NCI-H1105 treated with DMSO at 0.1 percent for 48 hours (cell line): ENCODE data around the gene PTPRT.

ENCODE experiments used
- DNase-seq: peaks from one replicate; lab custom pipeline; 2025; lab: John Stamatoyannopoulos, UW

Gene PTPRT

DNA sequence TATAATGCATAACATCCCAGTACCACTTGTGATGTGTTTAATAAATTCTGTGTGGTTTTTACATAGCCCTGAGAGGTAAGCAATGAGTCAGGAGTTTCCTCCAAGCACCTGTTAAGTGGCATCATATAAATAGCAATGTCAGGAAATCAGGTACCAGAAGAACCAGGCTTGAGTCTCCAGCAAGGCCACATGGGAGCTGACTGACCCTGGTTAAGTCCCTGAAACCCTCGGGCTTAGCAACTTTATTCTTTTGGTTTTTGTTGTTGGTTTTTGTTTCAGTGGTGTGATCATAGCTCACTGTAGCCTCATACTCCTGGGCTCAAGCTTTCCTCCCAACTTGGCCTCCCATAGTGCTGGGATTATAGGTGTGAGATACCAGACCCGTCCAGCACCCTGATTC lies 70.0 kb downstream of the PTPRT start:
- DNase-seq: no peak

- no peak for DNase-seq
Measured at GRCh38 chr20:43102394-43102793, 87.3 kb downstream of the PTPRT start.

GRCh38 chr20:43096931-43097260 lies 92.8 kb downstream of the PTPRT start:
- DNase-seq: no peak

DNA sequence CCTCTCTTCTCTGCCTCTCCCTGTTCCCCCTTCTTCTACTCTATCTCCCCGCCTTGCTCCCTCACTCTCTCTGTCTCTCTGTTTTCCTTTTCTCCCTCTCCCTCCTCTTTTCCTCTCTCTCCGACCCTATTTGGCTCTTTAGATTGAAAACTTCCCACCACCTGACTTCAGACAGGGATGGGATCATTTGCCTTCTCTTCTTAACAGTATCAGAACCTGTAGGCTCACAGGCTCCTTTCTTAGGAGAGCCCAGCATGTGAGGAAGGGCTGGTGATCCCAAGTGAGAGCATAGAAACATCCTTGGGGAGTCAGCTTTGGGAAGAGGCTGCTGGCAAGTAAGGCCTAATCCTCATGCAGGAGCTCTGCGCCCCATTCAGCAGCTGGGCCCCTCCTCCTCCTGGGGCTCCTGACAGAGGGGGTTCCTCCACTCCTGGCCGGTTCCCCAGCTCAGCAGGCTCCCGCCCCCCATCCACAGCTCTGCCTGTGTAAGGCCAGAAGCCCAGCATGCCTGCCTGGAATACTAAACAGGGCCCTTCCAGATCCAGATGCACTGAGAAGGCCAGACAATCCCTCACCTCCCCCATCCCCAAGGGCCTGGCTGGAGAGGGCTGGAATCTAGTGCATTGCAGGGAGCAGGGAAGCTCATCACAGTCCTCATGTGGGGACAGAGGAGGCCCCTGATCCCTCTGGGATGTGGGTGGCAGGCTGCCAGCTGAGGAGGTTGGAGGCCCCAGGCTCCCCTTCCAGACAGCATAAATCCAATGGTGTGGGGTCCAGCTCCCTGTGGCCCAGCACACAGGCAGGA lies 93.4 kb downstream of the PTPRT start:
- no peak for DNase-seq

DNA sequence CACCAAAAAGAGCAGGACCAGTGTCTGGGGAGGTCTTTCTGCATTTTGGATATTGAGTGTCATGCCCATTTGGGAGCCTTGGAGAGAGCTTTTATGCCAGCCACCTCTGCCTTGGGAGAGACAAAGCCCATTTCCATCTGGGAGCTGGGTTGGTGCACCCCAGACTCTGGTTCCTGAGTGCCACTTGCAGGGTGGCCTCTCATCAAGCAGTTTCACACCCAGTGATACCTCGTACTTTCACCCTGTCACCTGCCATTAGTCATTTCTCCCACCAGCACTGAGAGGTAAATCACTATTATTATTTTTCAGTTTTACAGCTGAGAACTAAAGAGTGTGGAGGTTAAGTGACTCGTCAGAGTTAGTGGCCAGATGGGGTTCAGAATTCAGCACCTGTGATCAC lies 94.7 kb downstream of the PTPRT start:
- DNase-seq: no peak

DNA sequence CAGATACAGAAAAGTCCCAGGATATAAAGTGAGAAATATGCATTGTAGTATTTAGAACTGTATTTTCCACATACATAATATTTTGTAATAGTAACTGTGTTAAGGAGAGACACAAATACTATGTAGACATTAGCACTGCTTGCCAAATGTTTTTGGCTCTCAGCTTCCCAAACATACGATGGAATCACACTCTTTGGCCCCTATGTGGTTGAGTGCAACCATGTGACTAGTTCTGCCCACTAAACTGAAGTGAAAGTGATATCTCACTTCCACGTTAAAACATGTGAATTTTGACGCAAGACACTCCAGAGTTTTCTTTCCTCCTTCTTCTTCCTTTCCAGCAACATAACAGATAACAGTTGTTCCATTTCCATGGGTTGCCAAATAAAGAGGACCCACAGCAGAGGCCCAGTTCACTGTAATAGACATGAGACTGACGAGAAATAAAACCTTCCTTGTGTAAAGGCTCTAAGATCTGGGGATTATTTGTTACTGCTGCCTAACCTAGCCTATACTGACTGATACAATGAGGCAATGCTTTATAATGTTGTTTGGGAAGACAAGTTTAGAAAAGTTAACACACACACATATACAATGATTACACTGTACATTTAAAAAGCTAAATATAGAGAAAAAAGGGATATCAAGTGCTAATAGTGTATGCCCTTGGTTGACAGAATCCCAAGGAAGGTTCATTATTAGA lies 97.2 kb downstream of the PTPRT start:
- DNase-seq: no peak

GRCh38 chr20:43068482-43068881 lies 121.2 kb downstream of the PTPRT start:
- DNase-seq: no peak

- DNase-seq: no peak
Measured at GRCh38 chr20:43066125-43066524, 123.6 kb downstream of the PTPRT start.

DNA sequence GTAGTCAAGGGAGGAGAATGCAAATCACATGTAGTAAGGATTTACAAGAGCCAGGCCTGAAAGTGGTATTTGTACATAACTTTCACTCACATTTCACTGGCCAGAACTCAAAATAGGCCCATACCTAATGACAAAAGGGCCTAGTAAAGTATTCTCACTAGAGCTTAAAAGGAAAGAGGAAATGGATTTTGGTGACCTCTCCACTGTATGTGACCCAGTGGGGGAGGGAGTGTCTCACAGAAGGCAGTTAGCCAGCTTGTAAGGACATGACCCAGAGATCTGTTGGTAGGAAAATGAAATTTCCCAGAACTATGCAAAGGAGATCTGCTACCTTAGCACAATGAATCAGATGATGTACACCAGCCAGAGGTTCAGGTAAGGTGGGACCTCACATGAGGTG lies 124.4 kb downstream of the PTPRT start:
- no peak for DNase-seq

GRCh38 chr20:43058077-43058476 lies 131.6 kb downstream of the PTPRT start:
- DNase-seq: no peak

DNA sequence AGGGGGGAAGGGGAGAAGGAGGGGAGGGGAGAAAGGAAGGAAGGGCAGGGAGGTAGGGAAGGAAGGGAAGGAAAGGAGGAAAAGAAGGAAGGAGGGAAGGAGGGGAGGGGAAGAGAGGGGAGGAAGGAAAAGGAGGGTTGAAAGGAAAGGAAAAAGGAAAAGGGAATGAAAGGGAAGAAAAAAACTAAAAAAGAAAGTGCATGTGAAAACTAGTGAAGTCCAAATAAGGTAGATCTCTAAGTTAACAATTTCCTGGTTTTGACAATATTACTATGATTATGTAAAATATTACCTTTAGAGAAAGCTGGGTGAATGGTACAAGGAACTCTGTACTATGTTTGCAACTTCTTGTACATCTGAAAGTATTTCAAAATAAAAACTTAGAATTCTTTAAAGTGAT lies 132.4 kb downstream of the PTPRT start:
- no peak for DNase-seq

- DNase-seq: no peak
Measured at GRCh38 chr20:43055181-43055884, 134.4 kb downstream of the PTPRT start.

DNA sequence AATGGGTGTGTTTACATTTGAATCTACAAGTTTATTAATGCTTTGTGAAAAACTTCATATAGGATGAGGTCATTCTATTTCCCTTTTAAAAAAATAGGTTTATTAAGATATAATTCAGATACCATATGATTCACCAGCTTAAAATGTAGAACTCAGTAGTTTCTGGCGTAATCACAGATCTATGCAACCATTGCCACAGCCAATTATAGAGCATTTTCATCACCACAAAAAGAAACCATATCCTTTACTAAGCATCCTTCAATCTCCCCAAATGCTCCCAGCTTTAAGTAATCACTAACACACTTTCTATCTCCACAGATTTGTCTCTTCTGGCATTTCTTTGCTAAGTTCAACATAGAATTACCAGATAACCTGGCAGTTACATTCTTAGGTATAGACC lies 137.2 kb downstream of the PTPRT start:
- DNase-seq: no peak

- DNase-seq: peak; percentile 10
Measured at GRCh38 chr20:43046966-43047365, 142.7 kb downstream of the PTPRT start.

GRCh38 chr20:43043887-43044286 lies 145.8 kb downstream of the PTPRT start:
- peak; percentile 45 for DNase-seq

DNA sequence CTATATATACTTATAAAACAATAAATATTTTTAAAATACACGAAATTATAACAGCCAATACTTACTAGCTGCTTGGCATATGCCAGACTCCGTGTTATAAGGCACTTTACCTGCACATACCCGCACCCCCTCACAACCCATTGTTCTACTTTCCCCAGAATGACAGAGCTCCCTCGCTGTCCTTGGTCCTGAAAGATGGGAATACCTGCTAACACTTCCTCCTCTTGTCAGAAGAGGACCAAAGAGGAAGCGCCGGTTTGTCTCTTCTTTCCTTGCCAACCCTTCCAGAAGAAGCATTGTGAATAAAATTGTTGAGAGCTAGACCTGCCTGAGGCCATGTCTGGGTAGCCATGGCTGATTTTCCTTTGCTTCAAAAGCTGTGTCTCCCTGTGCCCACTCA lies 149.3 kb downstream of the PTPRT start:
- no peak for DNase-seq

DNA sequence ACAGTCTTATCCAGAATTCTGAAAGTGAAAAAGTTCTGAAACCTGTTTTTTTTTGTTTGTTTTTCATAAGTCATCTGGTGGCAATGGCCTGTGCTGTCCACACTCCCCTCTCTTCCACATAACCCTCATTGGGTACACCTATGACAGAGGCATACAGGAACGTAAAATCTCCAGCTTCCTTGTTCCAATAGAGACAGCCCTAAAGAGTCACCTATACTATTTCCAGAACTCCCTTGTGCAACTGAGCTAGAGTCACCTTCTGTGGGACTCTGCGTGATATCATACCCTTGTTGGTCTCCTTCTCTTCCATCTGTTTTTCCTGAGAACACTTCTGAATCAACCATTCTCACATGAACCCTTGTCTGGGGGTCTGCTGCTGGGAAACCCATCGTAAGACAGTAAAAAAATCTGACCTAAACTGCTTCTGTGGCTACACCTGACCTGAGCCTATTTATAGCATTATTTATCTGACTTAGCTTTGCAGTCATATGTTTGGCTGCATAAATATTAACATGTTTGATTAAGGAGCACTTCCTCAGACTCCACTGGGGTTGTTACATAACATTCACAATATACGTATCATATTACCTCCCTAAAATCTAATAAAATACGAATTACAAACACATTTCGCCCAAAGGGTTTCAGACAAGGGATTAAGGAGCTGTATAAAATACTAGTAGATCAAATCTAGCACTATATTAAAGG lies 151.9 kb downstream of the PTPRT start:
- no peak for DNase-seq

DNA sequence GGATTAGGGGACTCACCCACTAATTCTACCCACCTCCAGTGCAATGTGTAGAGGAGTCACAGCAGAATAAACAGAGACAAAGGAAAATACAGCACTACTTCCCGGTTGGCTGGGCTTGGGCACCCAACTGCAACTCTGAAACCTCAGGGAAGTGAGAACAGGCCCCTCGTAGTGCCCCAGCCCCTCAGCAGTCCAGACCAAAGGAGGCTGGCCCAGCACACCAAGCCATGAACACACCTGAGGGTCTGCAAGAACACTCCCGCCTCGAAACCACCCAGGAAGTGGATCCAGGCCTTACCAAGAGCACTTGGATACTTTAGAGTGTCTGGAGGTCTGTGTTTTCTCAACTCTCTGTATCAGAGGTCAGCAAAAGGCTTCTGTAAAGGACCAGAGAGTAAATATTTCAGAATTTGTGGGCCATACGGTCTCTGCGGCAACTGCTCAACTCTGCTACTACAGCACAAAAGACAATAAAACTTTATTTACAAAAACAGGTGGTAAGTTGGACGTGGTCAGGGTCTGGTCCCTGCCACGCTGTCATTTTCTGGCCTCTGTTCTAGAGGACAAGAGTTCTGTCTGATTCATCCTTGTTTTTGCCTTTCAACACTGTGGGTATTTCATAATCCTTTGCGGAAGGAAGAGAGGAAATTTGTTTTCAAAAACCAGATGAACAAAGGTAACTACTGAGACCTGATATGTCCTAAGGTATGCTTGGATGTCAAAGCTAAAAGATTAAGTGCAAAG lies 154.6 kb downstream of the PTPRT start:
- DNase-seq: no peak

DNA sequence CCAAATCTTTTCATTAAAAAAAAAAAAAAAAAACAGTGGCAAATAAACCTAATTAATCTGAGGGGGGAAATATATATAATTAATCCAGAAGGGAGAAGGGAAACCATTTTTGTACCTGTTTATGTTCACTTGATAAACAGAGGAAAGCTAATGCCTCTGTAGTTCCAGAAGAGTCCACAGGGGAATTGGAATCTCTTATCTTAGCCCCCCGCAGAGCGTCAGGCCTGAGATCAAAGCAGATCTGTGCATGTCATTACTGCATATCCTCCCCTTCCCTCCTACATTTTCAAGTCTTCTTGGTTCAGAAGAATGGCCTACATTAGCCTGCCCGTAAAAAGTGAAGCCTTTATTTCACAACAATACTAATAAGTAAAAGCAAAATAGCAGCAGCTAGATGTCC lies 157.2 kb downstream of the PTPRT start:
- no peak for DNase-seq

GRCh38 chr20:43029176-43029575 lies 160.5 kb downstream of the PTPRT start:
- no peak for DNase-seq

GRCh38 chr20:43028470-43028869 lies 161.2 kb downstream of the PTPRT start:
- DNase-seq: no peak

- DNase-seq: no peak
Measured at GRCh38 chr20:43023836-43024235, 165.9 kb downstream of the PTPRT start.
